ENCODE results near the gene NYNRIN. TPM values are rescaled to one million over a fixed set of nuclear protein-coding genes. Genes with fewer than 3 reads are reported as not detected.

The NYNRIN gene
- total and polyA plus RNA-seq, 10 of the 15 experiments (the other 5 are each of a cell fraction or from before 2014, with no cell fraction given) = under 0.01 to 0.15 (median 0.01) TPM; not detected in 5

GRCh38 chr14:24408764-24409163, 10.0 kb downstream of the NYNRIN start:
- no peaks in the 10 kb centered on the region for H3K9me3 ChIP-seq (replicated peaks; ENCODE audit: control insufficient read depth, insufficient read depth, low read length)

GRCh38 chr14:24409192-24409591, 10.4 kb downstream of the NYNRIN start:
- ATAC-seq (no peak), DNase-seq (ENCODE audit: low read depth, low spot score) (no peak), FAIRE-seq (no peak)
- Histone ChIP-seq H3K4me2 (ENCODE audit: control insufficient read depth, insufficient read depth) (no peak overlapping the region), H3K4me1 (ENCODE audit: control insufficient read depth, insufficient read depth, low read length) (no peaks in the 10 kb centered on the region), H3K27me3 (replicated peaks in 1 of 2; ENCODE audit: control insufficient read depth in 2 of 2, insufficient read depth in 2 of 2, low read length in 1 of 2) (peaks cover 1 to 5% of the 10 kb centered on the region in 2 experiments; a peak in 2 of 4 replicates), H3K4me3 (no peak overlapping the region), H4K20me1 (ENCODE audit: control insufficient read depth, insufficient read depth) (no peaks in the 10 kb centered on the region), H3K27ac (ENCODE audit: control insufficient read depth, insufficient read depth) (no peak overlapping the region), H2AFZ (ENCODE audit: control insufficient read depth, low read depth, low read length) (no peak overlapping the region), H3K9me3 (replicated peaks; ENCODE audit: control insufficient read depth, insufficient read depth, low read length) (no peaks in the 10 kb centered on the region), H3K79me2 (ENCODE audit: control insufficient read depth, insufficient read depth, low read length) (no peaks in the 10 kb centered on the region), H3K36me3 (ENCODE audit: control insufficient read depth in 2 of 2, insufficient read depth in 2 of 2, low read length in 1 of 2) (no peaks in the 10 kb centered on the region), H3K9ac (ENCODE audit: control insufficient read depth, insufficient read depth, low read length) (no peak overlapping the region)
- intact Hi-C loops (cut with micrococcal nuclease; ENCODE audit: unreplicated experiment) (no loop called here), in situ Hi-C loops (cut with MboI) (no loop called here)
- ChIA-PET SMC1A (ENCODE audit: uncharacterized antibody, unreplicated experiment) (interaction anchor here (0.7 to 4.1 kb wide), 5 partner anchors 10 to 43 kb away, joined by 3 to 17 read pairs (median 5); no protein-coding TSS in a partner anchor), RAD21 (ENCODE audit: unreplicated experiment) (interaction anchor here (1.1 to 1.7 kb wide), 3 partner anchors 22 to 76 kb away, joined by 5 to 9 read pairs (median 6); no protein-coding TSS in a partner anchor), POLR2A (no interaction called here), CTCF (interaction anchor here (0.7 to 2.4 kb wide), 9 partner anchors 13 to 101 kb away, joined by 3 to 19 read pairs (median 5); partner anchors contain the start of gene CIDEB)
- 6% methylated on average over 6 of the region's 6 CpGs for WGBS (ENCODE audit: insufficient coverage, insufficient replicate concordance, low lambda C conversion rate, missing lambda C conversion rate)
- BruUV-seq (replicated peaks) = no TSS peak
- no peak for TF ChIP-seq POLR2AphosphoS2 (IDR thresholded peaks at IDR 0.05; ENCODE audit: low read depth, low read length)
- TF ChIP-seq MYB (IDR thresholded peaks at IDR 0.05; ENCODE audit: borderline replicate concordance, low read depth, low read length) = no peak
- TF ChIP-seq, protein P1, sequence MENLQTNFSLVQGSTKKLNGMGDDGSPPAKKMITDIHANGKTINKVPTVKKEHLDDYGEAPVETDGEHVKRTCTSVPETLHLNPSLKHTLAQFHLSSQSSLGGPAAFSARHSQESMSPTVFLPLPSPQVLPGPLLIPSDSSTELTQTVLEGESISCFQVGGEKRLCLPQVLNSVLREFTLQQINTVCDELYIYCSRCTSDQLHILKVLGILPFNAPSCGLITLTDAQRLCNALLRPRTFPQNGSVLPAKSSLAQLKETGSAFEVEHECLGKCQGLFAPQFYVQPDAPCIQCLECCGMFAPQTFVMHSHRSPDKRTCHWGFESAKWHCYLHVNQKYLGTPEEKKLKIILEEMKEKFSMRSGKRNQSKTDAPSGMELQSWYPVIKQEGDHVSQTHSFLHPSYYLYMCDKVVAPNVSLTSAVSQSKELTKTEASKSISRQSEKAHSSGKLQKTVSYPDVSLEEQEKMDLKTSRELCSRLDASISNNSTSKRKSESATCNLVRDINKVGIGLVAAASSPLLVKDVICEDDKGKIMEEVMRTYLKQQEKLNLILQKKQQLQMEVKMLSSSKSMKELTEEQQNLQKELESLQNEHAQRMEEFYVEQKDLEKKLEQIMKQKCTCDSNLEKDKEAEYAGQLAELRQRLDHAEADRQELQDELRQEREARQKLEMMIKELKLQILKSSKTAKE (IDR thresholded peaks at IDR 0.05; ENCODE audit: low read depth, poor library complexity, severe bottlenecking) = no peak
- no peak for TF ChIP-seq MEF2B (IDR thresholded peaks at IDR 0.05; ENCODE audit: partially characterized antibody, poor library complexity, severe bottlenecking)
- no peak for TF ChIP-seq BHLHE40 (IDR thresholded peaks at IDR 0.05; ENCODE audit: borderline replicate concordance in 1 of 2, low read depth in 2 of 2, low read length in 1 of 2)
- TF ChIP-seq NBN (IDR thresholded peaks at IDR 0.05) = no peak
- TF ChIP-seq SREBF1 (IDR thresholded peaks at IDR 0.05; ENCODE audit: low read length) = no peak
- no peak for TF ChIP-seq ZNF24 (IDR thresholded peaks at IDR 0.05)
- no peak for TF ChIP-seq RAD51 (IDR thresholded peaks at IDR 0.05)
- no peak for TF ChIP-seq NFYB (IDR thresholded peaks at IDR 0.05; ENCODE audit: insufficient read depth, low read depth, low read length)
- TF ChIP-seq RFX5 (IDR thresholded peaks at IDR 0.05; ENCODE audit: low read depth, low read length) = no peak

More at GRCh38 chr14:24408764-24409163, 10.0 kb downstream of the NYNRIN start:
- TF ChIP-seq CBFB (IDR thresholded peaks at IDR 0.05; ENCODE audit: low read depth) (no peak), JUNB (IDR thresholded peaks at IDR 0.05) (no peak), RUNX3 (IDR thresholded peaks at IDR 0.05; ENCODE audit: low read length) (no peak), FOXM1 (IDR thresholded peaks at IDR 0.05; ENCODE audit: low read depth, low read length) (no peak), BMI1 (IDR thresholded peaks at IDR 0.05; ENCODE audit: borderline replicate concordance) (no peak), MTA2 (IDR thresholded peaks at IDR 0.05; ENCODE audit: low read depth) (no peak), SREBF2 (IDR thresholded peaks at IDR 0.05; ENCODE audit: low read length) (no peak), ETV6 (conservative IDR thresholded peaks at IDR 0.05 in 1 of 2, IDR thresholded peaks at IDR 0.05 in 1 of 2; ENCODE audit: borderline replicate concordance in 1 of 2, low read depth in 1 of 2) (no peak), RCOR1 (conservative IDR thresholded peaks at IDR 0.05; ENCODE audit: low read depth, low read length) (no peak), ZBED1 (IDR thresholded peaks at IDR 0.05; ENCODE audit: borderline replicate concordance) (no peak), ZZZ3 (IDR thresholded peaks at IDR 0.05; ENCODE audit: control insufficient read depth, insufficient read length, low read depth) (no peak), SMC3 (IDR thresholded peaks at IDR 0.05; ENCODE audit: borderline replicate concordance, low read length) (no peak), BHLHE40 (IDR thresholded peaks at IDR 0.05; ENCODE audit: borderline replicate concordance in 1 of 2, low read depth in 2 of 2, low read length in 1 of 2) (no peak)
- no peaks in the 10 kb centered on the region for H4K20me1 ChIP-seq (ENCODE audit: control insufficient read depth, insufficient read depth)
- H3K36me3 ChIP-seq (ENCODE audit: control insufficient read depth in 2 of 2, insufficient read depth in 2 of 2, low read length in 1 of 2) = no peaks in the 10 kb centered on the region
- H3K9ac ChIP-seq (ENCODE audit: control insufficient read depth, insufficient read depth, low read length) = no peak overlapping the region
- no peak overlapping the region for H2AFZ ChIP-seq (ENCODE audit: control insufficient read depth, low read depth, low read length)
- SMC1A ChIA-PET (ENCODE audit: uncharacterized antibody, unreplicated experiment) = interaction anchor here (1.4 to 4.1 kb wide), 4 partner anchors 10 to 43 kb away, joined by 4 to 17 read pairs (median 8); no protein-coding TSS in a partner anchor
- no peaks in the 10 kb centered on the region for H3K79me2 ChIP-seq (ENCODE audit: control insufficient read depth, insufficient read depth, low read length)
- CTCF ChIA-PET = interaction anchor here (0.8 to 2.4 kb wide), 7 partner anchors 13 to 101 kb away, joined by 3 to 19 read pairs (median 6); partner anchors contain the start of gene CIDEB
- ATAC-seq (no peak), FAIRE-seq (no peak), DNase-seq (ENCODE audit: low read depth, low spot score) (no peak)
- H3K4me2 ChIP-seq (ENCODE audit: control insufficient read depth, insufficient read depth) = no peak overlapping the region
- H3K27ac ChIP-seq (ENCODE audit: control insufficient read depth, insufficient read depth) = no peak overlapping the region
- H3K4me3 ChIP-seq = no peak overlapping the region
- H3K4me1 ChIP-seq (ENCODE audit: control insufficient read depth, insufficient read depth, low read length) = no peaks in the 10 kb centered on the region
- RAD21 ChIA-PET (ENCODE audit: unreplicated experiment) = interaction anchor here (1.1 to 1.7 kb wide), 3 partner anchors 22 to 75 kb away, joined by 5 to 9 read pairs (median 6); no protein-coding TSS in a partner anchor
- POLR2A ChIA-PET = no interaction called here
- in situ Hi-C loops (cut with MboI) = no loop called here
- intact Hi-C loops (cut with micrococcal nuclease; ENCODE audit: unreplicated experiment) = no loop called here
- 4% methylated on average over 3 of the region's 3 CpGs for WGBS (ENCODE audit: insufficient coverage, insufficient replicate concordance, low lambda C conversion rate, missing lambda C conversion rate)
- no TSS peak for BruUV-seq (replicated peaks)
- H3K27me3 ChIP-seq (replicated peaks in 1 of 2; ENCODE audit: control insufficient read depth in 2 of 2, insufficient read depth in 2 of 2, low read length in 1 of 2) = peaks cover 1 to 5% of the 10 kb centered on the region in 2 experiments; a peak in 2 of 4 replicates
